LNCaP clone FGC (cell line): ENCODE results near the gene MYO16.

Experiments
- DNase-seq: peaks from one replicate; pipeline ENCODE4 v3.0.0-alpha.2; 2011; ENCODE audit warnings: low read depth
- H3K4me3 ChIP-seq: 2 replicates; pipeline ENCODE4 v1.5.1; 2011; ENCODE audit warnings: mild to moderate bottlenecking, low read depth, low read length, control low read depth
- TF ChIP-seq, protein P1 (sequence below): IDR thresholded peaks from 2 replicates; pipeline ENCODE4 v1.5.1; 2012; ENCODE audit warnings: mild to moderate bottlenecking; ENCODE audit not compliant: control insufficient read depth, insufficient read depth; ENCODE audit errors: extremely low read depth

The MYO16 gene

DNA sequence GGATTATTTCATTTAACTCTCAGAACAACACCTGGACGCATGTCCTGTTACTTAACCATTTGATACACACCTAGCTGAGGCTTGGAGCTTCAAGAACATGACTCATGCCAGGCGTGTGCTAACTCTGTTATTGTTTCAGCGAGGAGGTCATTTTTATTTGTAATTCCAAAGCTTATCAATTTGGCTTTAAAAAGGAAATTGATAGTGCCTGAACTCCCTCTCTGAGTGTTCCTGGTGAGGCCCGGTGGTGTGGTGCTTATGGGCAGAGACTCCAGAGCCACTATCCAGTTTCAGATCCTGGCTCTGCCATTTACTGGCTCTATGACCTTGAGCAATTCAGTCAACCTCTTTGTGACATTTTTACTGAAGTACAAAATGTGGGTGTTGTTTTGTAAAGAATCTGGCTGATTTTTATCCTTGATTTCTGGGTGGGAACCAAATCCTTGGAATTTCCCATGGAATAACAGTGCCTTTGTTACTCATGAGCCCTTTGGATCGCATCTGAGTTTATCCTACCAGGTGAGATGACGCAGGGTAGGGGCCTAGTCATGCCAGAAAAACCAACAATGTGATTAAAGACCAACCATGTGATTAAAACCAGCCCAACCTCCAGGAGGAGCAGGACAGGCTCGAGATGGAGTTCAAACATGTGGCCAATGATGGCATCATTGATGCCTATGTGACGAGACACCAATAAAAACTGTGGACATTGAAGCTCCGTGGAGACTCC, 198.8 kb downstream of the MYO16 start:
- TF ChIP-seq, protein P1, sequence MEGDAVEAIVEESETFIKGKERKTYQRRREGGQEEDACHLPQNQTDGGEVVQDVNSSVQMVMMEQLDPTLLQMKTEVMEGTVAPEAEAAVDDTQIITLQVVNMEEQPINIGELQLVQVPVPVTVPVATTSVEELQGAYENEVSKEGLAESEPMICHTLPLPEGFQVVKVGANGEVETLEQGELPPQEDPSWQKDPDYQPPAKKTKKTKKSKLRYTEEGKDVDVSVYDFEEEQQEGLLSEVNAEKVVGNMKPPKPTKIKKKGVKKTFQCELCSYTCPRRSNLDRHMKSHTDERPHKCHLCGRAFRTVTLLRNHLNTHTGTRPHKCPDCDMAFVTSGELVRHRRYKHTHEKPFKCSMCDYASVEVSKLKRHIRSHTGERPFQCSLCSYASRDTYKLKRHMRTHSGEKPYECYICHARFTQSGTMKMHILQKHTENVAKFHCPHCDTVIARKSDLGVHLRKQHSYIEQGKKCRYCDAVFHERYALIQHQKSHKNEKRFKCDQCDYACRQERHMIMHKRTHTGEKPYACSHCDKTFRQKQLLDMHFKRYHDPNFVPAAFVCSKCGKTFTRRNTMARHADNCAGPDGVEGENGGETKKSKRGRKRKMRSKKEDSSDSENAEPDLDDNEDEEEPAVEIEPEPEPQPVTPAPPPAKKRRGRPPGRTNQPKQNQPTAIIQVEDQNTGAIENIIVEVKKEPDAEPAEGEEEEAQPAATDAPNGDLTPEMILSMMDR: no peak
- DNase-seq: no peak
- no peak overlapping the region for H3K4me3 ChIP-seq

DNA sequence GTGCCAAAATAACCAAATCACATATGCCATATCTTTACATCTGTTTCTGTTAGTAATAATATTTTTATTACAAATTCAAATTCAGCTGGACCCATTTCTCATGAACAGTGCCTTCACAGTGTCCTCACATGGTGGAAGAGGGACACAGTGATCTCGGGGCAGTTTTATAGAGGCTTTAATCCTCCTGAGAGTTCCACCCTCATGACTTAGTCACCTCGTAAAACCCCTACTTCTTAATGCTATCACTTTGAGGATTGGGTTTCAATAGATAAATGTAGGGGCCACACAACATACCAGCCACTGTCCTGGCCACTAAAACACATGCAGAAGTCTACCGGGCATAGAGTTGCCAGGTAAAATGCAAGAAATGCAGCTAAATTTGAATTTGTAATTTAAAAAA, 201.5 kb downstream of the MYO16 start:
- no peak overlapping the region for H3K4me3 ChIP-seq
- TF ChIP-seq, protein P1: no peak
- DNase-seq: no peak

DNA sequence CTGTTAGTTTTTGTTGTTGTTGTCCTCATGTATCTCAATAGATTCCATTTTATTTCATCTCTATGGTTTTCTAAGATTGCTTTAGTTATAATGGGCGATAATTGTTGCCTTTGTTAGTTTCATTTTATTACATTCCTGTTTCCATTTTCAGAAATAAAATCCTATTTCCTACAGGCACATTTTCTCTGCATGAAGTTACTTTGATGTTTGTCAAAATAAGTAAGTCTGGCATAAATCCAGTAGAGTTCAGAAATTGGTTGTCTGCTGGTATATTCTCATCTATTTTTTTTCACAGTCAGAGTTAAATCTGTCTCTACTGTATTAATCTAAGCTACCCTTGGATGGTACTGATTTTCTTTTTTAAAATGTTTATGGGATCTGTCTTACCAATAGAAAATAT, 204.1 kb downstream of the MYO16 start:
- TF ChIP-seq, protein P1: no peak
- H3K4me3 ChIP-seq: no peak overlapping the region
- DNase-seq: no peak

DNA sequence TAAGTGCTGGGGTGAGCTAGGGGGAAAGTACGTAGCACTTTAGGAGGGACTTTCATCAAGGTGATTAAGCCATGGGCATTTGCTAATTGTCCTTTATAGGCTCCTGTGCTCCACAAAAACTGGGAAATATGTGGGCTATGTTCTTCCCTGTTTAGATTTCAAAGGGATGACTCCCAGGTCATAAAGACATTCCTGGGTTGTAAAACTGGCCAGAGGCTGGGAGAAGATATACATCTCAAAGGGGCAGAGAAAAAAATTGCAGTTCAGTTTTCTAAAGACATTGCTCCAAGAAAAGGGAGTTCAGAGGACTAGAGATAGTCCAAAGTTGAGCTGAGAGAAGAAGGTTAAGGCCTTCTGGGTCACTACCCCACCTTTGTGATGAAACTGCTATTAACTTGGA, 204.8 kb downstream of the MYO16 start:
- no peak for DNase-seq
- TF ChIP-seq, protein P1: no peak
- H3K4me3 ChIP-seq: no peak overlapping the region

DNA sequence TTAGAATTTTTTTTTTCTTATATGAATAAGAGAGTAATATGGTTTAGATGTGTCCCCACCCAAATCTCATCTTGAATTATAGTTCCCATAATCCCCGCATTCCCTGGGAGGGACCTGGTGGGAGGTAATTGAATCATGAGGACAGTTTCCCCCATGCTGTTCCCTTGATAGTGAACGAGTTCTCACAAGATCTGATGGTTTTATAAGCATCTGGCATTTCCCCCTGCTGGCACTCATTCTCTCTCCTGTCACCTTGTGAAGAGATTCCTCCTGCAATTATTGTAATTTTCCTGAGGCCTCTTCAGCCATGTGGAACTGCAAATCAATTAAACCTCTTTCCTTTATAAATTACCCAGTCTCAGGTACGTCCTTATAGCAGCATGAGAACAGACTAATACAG, 205.7 kb downstream of the MYO16 start:
- TF ChIP-seq, protein P1: no peak
- DNase-seq: no peak

DNA sequence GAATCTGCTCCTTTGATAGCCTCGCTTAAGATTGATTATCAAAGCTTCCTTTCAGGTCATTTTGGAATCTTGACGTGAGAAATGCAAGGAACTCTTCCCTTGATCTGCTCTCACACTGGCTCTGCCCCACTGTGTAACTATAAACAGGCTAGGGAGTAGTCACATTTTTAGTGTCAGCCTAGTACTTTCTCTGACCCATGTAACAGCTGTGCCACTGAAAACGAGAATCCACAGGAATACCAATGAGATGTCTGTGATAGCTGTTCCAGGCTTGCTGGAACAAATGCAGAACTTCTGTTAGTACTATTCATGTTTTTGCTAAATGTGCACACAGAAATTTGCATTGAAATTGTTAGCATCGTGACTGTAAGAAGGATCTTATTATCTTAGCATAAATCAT, 221.3 kb downstream of the MYO16 start:
- H3K4me3 ChIP-seq: no peak overlapping the region
- no peak for DNase-seq
- TF ChIP-seq, protein P1: no peak

More for the DNA sequence above, 205.7 kb downstream of the MYO16 start:
- no peak overlapping the region for H3K4me3 ChIP-seq

DNA sequence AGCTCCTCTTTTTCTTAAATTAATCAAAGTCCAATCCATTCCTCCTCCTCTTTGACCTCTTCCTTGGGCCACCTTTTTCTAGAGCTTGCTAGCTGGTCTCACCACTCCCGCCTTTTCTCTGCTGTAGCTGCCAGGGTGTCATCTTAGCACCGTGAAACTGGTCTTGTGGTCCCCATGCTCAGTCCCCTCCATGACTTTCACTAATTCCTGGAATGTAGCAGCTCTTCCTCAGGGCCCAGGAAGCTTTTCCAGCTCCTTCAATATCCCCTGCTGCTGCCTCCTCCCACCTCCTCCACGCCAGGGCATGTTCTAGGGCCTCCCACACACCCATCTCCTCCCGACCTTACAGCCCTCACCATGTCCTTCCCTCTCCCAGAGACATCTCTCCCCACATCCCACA, 222.2 kb downstream of the MYO16 start:
- DNase-seq: no peak
- TF ChIP-seq, protein P1: no peak
- no peak overlapping the region for H3K4me3 ChIP-seq
